ENCODE data around the gene TLCD3A.
A peak's percentile ranks its signal among the peaks of the same experiment; 100 is the strongest.
"Not testable (repeated sequence)": the region's sequence is repeated elsewhere in the genome, so short reads cannot be mapped to it uniquely, and the experiment has no call there.

Gene TLCD3A

GRCh38 chr17:693791-694638 lies 38.4 kb upstream of the TLCD3A start:
- Histone ChIP-seq H3K36me3 (ENCODE audit: control insufficient read depth in 5 of 5, insufficient read depth in 5 of 5, low read length in 5 of 5) (peaks cover 29 to 73% (median 57%) of the 10 kb centered on the region in 5 donors), H3K4me3 (ENCODE audit: low read depth in 1 of 5, low read length in 5 of 5) (no peak overlapping the region), H3K27me3 (ENCODE audit: control insufficient read depth in 5 of 5, insufficient read depth in 4 of 5, low read length in 5 of 5) (no peaks in the 10 kb centered on the region), H3K9me3 (ENCODE audit: control insufficient read depth in 5 of 5, low read length in 5 of 5) (no peaks in the 10 kb centered on the region), H3K4me1 (ENCODE audit: control insufficient read depth in 5 of 5, insufficient read depth in 5 of 5, low read length in 5 of 5) (peaks cover 0 to 6% (median 0%) of the 10 kb centered on the region in 5 donors), H3K9ac (ENCODE audit: low read length in 5 of 5) (no peak overlapping the region), H3K27ac (ENCODE audit: low read depth, low read length) (no peak overlapping the region)

- H3K4me3 ChIP-seq (ENCODE audit: low read depth in 1 of 5, low read length in 5 of 5): no peak overlapping the region
- no peak overlapping the region for H3K27ac ChIP-seq (ENCODE audit: low read depth, low read length)
- peaks cover 21 to 53% (median 45%) of the 10 kb centered on the region in 5 donors for H3K36me3 ChIP-seq (ENCODE audit: control insufficient read depth in 5 of 5, insufficient read depth in 5 of 5, low read length in 5 of 5)
- H3K9me3 ChIP-seq (ENCODE audit: control insufficient read depth in 5 of 5, low read length in 5 of 5): no peaks in the 10 kb centered on the region
- H3K27me3 ChIP-seq (ENCODE audit: control insufficient read depth in 5 of 5, insufficient read depth in 4 of 5, low read length in 5 of 5): no peaks in the 10 kb centered on the region
- H3K4me1 ChIP-seq (ENCODE audit: control insufficient read depth in 5 of 5, insufficient read depth in 5 of 5, low read length in 5 of 5): peaks cover 0 to 16% (median 9%) of the 10 kb centered on the region in 5 donors
- no peak overlapping the region for H3K9ac ChIP-seq (ENCODE audit: low read length in 5 of 5)
These were observed 36.0 kb upstream of the TLCD3A start for GRCh38 chr17:696369-696768.

GRCh38 chr17:697682-698081 lies 34.7 kb upstream of the TLCD3A start:
- Histone ChIP-seq H3K27ac (ENCODE audit: low read depth, low read length) (no peak overlapping the region), H3K9ac (ENCODE audit: low read length in 5 of 5) (peak overlapping the region in 1 of 5 donors; percentile 11), H3K36me3 (ENCODE audit: control insufficient read depth in 5 of 5, insufficient read depth in 5 of 5, low read length in 5 of 5) (peaks cover 18 to 57% (median 40%) of the 10 kb centered on the region in 5 donors), H3K27me3 (ENCODE audit: control insufficient read depth in 5 of 5, insufficient read depth in 4 of 5, low read length in 5 of 5) (no peaks in the 10 kb centered on the region), H3K4me1 (ENCODE audit: control insufficient read depth in 5 of 5, insufficient read depth in 5 of 5, low read length in 5 of 5) (peaks cover 0 to 16% (median 9%) of the 10 kb centered on the region in 5 donors), H3K4me3 (ENCODE audit: low read depth in 1 of 5, low read length in 5 of 5) (no peak overlapping the region), H3K9me3 (ENCODE audit: control insufficient read depth in 5 of 5, low read length in 5 of 5) (no peaks in the 10 kb centered on the region)

- not testable (repeated sequence) for H3K27ac ChIP-seq (ENCODE audit: low read depth, low read length)
These were observed 34.3 kb upstream of the TLCD3A start for GRCh38 chr17:698096-698495.

GRCh38 chr17:699345-699744 lies 33.1 kb upstream of the TLCD3A start:
- H3K36me3 ChIP-seq (ENCODE audit: control insufficient read depth in 5 of 5, insufficient read depth in 5 of 5, low read length in 5 of 5): peaks cover 10 to 49% (median 34%) of the 10 kb centered on the region in 5 donors
- no peaks in the 10 kb centered on the region for H3K27me3 ChIP-seq (ENCODE audit: control insufficient read depth in 5 of 5, insufficient read depth in 4 of 5, low read length in 5 of 5)
- no peaks in the 10 kb centered on the region for H3K9me3 ChIP-seq (ENCODE audit: control insufficient read depth in 5 of 5, low read length in 5 of 5)
- H3K9ac ChIP-seq (ENCODE audit: low read length in 5 of 5): peak overlapping the region in 3 of 5 donors; percentile 10 to 26 (median 16)
- peaks cover 0 to 16% (median 9%) of the 10 kb centered on the region in 5 donors for H3K4me1 ChIP-seq (ENCODE audit: control insufficient read depth in 5 of 5, insufficient read depth in 5 of 5, low read length in 5 of 5)
- peak overlapping the region; percentile 18 for H3K27ac ChIP-seq (ENCODE audit: low read depth, low read length)
- H3K4me3 ChIP-seq (ENCODE audit: low read depth in 1 of 5, low read length in 5 of 5): peak overlapping the region in 1 of 5 donors; percentile 47

More at GRCh38 chr17:698096-698495, 34.3 kb upstream of the TLCD3A start:
- H3K9me3 ChIP-seq (ENCODE audit: control insufficient read depth in 5 of 5, low read length in 5 of 5); H3K4me3 ChIP-seq (ENCODE audit: low read depth in 1 of 5, low read length in 5 of 5); H3K9ac ChIP-seq (ENCODE audit: low read length in 5 of 5); H3K27me3 ChIP-seq (ENCODE audit: control insufficient read depth in 5 of 5, insufficient read depth in 4 of 5, low read length in 5 of 5): not testable (repeated sequence)
- Histone ChIP-seq H3K36me3 (ENCODE audit: control insufficient read depth in 5 of 5, insufficient read depth in 5 of 5, low read length in 5 of 5) (peaks cover 18 to 59% (median 40%) of the 10 kb centered on the region in 5 donors), H3K4me1 (ENCODE audit: control insufficient read depth in 5 of 5, insufficient read depth in 5 of 5, low read length in 5 of 5) (peaks cover 0 to 16% (median 9%) of the 10 kb centered on the region in 5 donors)

- Histone ChIP-seq H3K27me3 (ENCODE audit: control insufficient read depth in 5 of 5, insufficient read depth in 4 of 5, low read length in 5 of 5) (no peaks in the 10 kb centered on the region), H3K4me1 (ENCODE audit: control insufficient read depth in 5 of 5, insufficient read depth in 5 of 5, low read length in 5 of 5) (peaks cover 0 to 16% (median 9%) of the 10 kb centered on the region in 5 donors), H3K9ac (ENCODE audit: low read length in 5 of 5) (no peak overlapping the region), H3K27ac (ENCODE audit: low read depth, low read length) (no peak overlapping the region), H3K36me3 (ENCODE audit: control insufficient read depth in 5 of 5, insufficient read depth in 5 of 5, low read length in 5 of 5) (peaks cover 5 to 39% (median 23%) of the 10 kb centered on the region in 5 donors), H3K4me3 (ENCODE audit: low read depth in 1 of 5, low read length in 5 of 5) (no peak overlapping the region), H3K9me3 (ENCODE audit: control insufficient read depth in 5 of 5, low read length in 5 of 5) (no peaks in the 10 kb centered on the region)
These were observed 31.8 kb upstream of the TLCD3A start for GRCh38 chr17:700504-701094.

GRCh38 chr17:703081-703875 lies 29.1 kb upstream of the TLCD3A start:
- H3K9me3 ChIP-seq (ENCODE audit: control insufficient read depth in 5 of 5, low read length in 5 of 5): no peaks in the 10 kb centered on the region
- peaks cover 0 to 36% (median 6%) of the 10 kb centered on the region in 5 donors for H3K36me3 ChIP-seq (ENCODE audit: control insufficient read depth in 5 of 5, insufficient read depth in 5 of 5, low read length in 5 of 5)
- peaks cover 0 to 11% (median 9%) of the 10 kb centered on the region in 5 donors for H3K4me1 ChIP-seq (ENCODE audit: control insufficient read depth in 5 of 5, insufficient read depth in 5 of 5, low read length in 5 of 5)
- no peak overlapping the region for H3K4me3 ChIP-seq (ENCODE audit: low read depth in 1 of 5, low read length in 5 of 5)
- no peak overlapping the region for H3K27ac ChIP-seq (ENCODE audit: low read depth, low read length)
- no peak overlapping the region for H3K9ac ChIP-seq (ENCODE audit: low read length in 5 of 5)
- H3K27me3 ChIP-seq (ENCODE audit: control insufficient read depth in 5 of 5, insufficient read depth in 4 of 5, low read length in 5 of 5): no peaks in the 10 kb centered on the region

GRCh38 chr17:704111-704864 lies 28.1 kb upstream of the TLCD3A start:
- Histone ChIP-seq H3K27ac (ENCODE audit: low read depth, low read length) (no peak overlapping the region), H3K4me3 (ENCODE audit: low read depth in 1 of 5, low read length in 5 of 5) (no peak overlapping the region), H3K27me3 (ENCODE audit: control insufficient read depth in 5 of 5, insufficient read depth in 4 of 5, low read length in 5 of 5) (no peaks in the 10 kb centered on the region), H3K4me1 (ENCODE audit: control insufficient read depth in 5 of 5, insufficient read depth in 5 of 5, low read length in 5 of 5) (peaks cover 0 to 10% (median 7%) of the 10 kb centered on the region in 5 donors), H3K9me3 (ENCODE audit: control insufficient read depth in 5 of 5, low read length in 5 of 5) (no peaks in the 10 kb centered on the region), H3K36me3 (ENCODE audit: control insufficient read depth in 5 of 5, insufficient read depth in 5 of 5, low read length in 5 of 5) (peaks cover 0 to 46% (median 15%) of the 10 kb centered on the region in 5 donors), H3K9ac (ENCODE audit: low read length in 5 of 5) (peak overlapping the region in 1 of 5 donors; percentile 37)

GRCh38 chr17:705011-705410 lies 27.4 kb upstream of the TLCD3A start:
- Histone ChIP-seq H3K27ac (ENCODE audit: low read depth, low read length) (no peak overlapping the region), H3K4me3 (ENCODE audit: low read depth in 1 of 5, low read length in 5 of 5) (no peak overlapping the region), H3K9me3 (ENCODE audit: control insufficient read depth in 5 of 5, low read length in 5 of 5) (no peaks in the 10 kb centered on the region), H3K9ac (ENCODE audit: low read length in 5 of 5) (no peak overlapping the region), H3K4me1 (ENCODE audit: control insufficient read depth in 5 of 5, insufficient read depth in 5 of 5, low read length in 5 of 5) (peaks cover 0 to 2% (median 0%) of the 10 kb centered on the region in 5 donors), H3K27me3 (ENCODE audit: control insufficient read depth in 5 of 5, insufficient read depth in 4 of 5, low read length in 5 of 5) (no peaks in the 10 kb centered on the region), H3K36me3 (ENCODE audit: control insufficient read depth in 5 of 5, insufficient read depth in 5 of 5, low read length in 5 of 5) (peaks cover 0 to 52% (median 20%) of the 10 kb centered on the region in 5 donors)

Measured in subcutaneous abdominal adipose tissue (tissue), 5 donors.